Neural progenitor cell (in vitro differentiated cells): ENCODE data around the gene GRIFIN. TPM values are rescaled to one million over a fixed set of nuclear protein-coding genes. Genes with fewer than 3 reads are reported as not detected.

Experiments used
- DNase-seq: peaks from one replicate; pipeline ENCODE4 v3.0.0-alpha.2; 2016; ENCODE audit warnings: low spot score
- H2AFZ ChIP-seq: fragments of 200-600 bp; sonication (generic); replicated peaks from 2 replicates; pipeline ENCODE4 v1.6.1; 2016; ENCODE audit warnings: antibody characterized with exemption
- H3F3A ChIP-seq: fragments of 200-600 bp; sonication (generic); 2 replicates; pipeline ENCODE4 v1.6.1; 2016; ENCODE audit warnings: antibody characterized with exemption, low read depth
- H3K27ac ChIP-seq: fragments of 200-600 bp; sonication (generic); 2 replicates; pipeline ENCODE4 v1.5.1; 2016; ENCODE audit warnings: mild to moderate bottlenecking
- H3K27me3 ChIP-seq: fragments of 200-600 bp; sonication (generic); 2 replicates; pipeline ENCODE4 v1.6.1; 2016; ENCODE audit warnings: mild to moderate bottlenecking, moderate library complexity
- H3K36me3 ChIP-seq: fragments of 200-600 bp; sonication (generic); 2 replicates; pipeline ENCODE4 v1.5.1; 2016
- H3K4me1 ChIP-seq: fragments of 200-600 bp; sonication (generic); 2 replicates; pipeline ENCODE4 v1.6.1; 2016; ENCODE audit warnings: mixed run types
- H3K4me2 ChIP-seq: fragments of 200-600 bp; sonication (generic); 2 replicates; pipeline ENCODE4 v1.6.1; 2016
- H3K4me3 ChIP-seq: fragments of 200-600 bp; sonication (generic); 2 replicates; pipeline ENCODE4 v1.5.1; 2016
- H3K79me2 ChIP-seq: fragments of 200-600 bp; sonication (generic); 2 replicates; pipeline ENCODE4 v1.6.1; 2016; ENCODE audit warnings: low read depth
- H3K9ac ChIP-seq: fragments of 200-600 bp; sonication (generic); 2 replicates; pipeline ENCODE4 v1.6.1; 2016
- H3K9me3 ChIP-seq: fragments of 200-600 bp; sonication (generic); 2 replicates; pipeline ENCODE4 v1.5.1; 2016; ENCODE audit warnings: low read depth
- H4K20me1 ChIP-seq: fragments of 200-600 bp; sonication (generic); 2 replicates; pipeline ENCODE4 v1.6.1; 2016; ENCODE audit warnings: low read depth
- H3K27ac Mint-ChIP-seq: 3 replicates; pipeline ENCODE4 v1.8.0; 2021; ENCODE audit warnings: mixed read lengths
- H3K27me3 Mint-ChIP-seq: 2 replicates; pipeline ENCODE4 v1.8.0; 2022; ENCODE audit warnings: low read depth, mild to moderate bottlenecking, inconsistent platforms, moderate library complexity, mixed read lengths; ENCODE audit not compliant: insufficient read depth
- H3K36me3 Mint-ChIP-seq: 3 replicates; pipeline ENCODE4 v1.8.0; 2021; ENCODE audit warnings: mixed read lengths
- H3K4me1 Mint-ChIP-seq: 3 replicates; pipeline ENCODE4 v1.8.0; 2021; ENCODE audit warnings: mixed read lengths
- H3K4me3 Mint-ChIP-seq: 3 replicates; pipeline ENCODE4 v1.8.0; 2021; ENCODE audit warnings: mild to moderate bottlenecking, moderate library complexity, mixed read lengths
- H3K9me3 Mint-ChIP-seq: 3 replicates; pipeline ENCODE4 v1.8.0; 2020; ENCODE audit warnings: mixed read lengths
- CTCF ChIP-seq: fragments of 200-600 bp; sonication (generic); IDR thresholded peaks from 2 replicates; pipeline ENCODE4 v1.5.1; 2017; ENCODE audit warnings: antibody characterized with exemption, mild to moderate bottlenecking
- EZH2 ChIP-seq: fragments of 200-600 bp; sonication (generic); IDR thresholded peaks from 2 replicates; pipeline ENCODE4 v1.6.1; 2017; ENCODE audit warnings: antibody characterized with exemption, mild to moderate bottlenecking, moderate library complexity
- EZH2phosphoT487 ChIP-seq: fragments of 200-600 bp; sonication (generic); IDR thresholded peaks from 2 replicates; pipeline ENCODE4 v1.6.1; 2017; ENCODE audit warnings: antibody characterized with exemption
- total RNA-seq: library from RNA; depleted of rRNA; stranded (reverse); fragments of >200 nt; gene quantifications from 2 replicates; pipeline ENCODE4 v1.2.3, GENCODE V29; 2015; ENCODE audit warnings: low replicate concordance

Gene GRIFIN
- total RNA-seq, 1 donor from 2014 or later, result not detected

- Histone ChIP-seq H3K4me2 (no peak overlapping the region), H3K27ac (no peak overlapping the region), H2AFZ (no peak overlapping the region), H3K4me1 (peaks cover 7% of the 10 kb centered on the region), H3F3A (peaks cover 4% of the 10 kb centered on the region), H3K9me3 (no peaks in the 10 kb centered on the region), H3K27me3 (no peaks in the 10 kb centered on the region), H3K9ac (no peak overlapping the region), H3K36me3 (no peaks in the 10 kb centered on the region), H3K79me2 (no peaks in the 10 kb centered on the region), H3K4me3 (no peak overlapping the region), H4K20me1 (no peaks in the 10 kb centered on the region)
- Mint-ChIP-seq H3K27ac (no peak overlapping the region), H3K4me1 (peaks cover 8% of the 10 kb centered on the region), H3K27me3 (peaks cover 4% of the 10 kb centered on the region), H3K9me3 (peaks cover 10% of the 10 kb centered on the region), H3K36me3 (no peaks in the 10 kb centered on the region), H3K4me3 (no peak overlapping the region)
- no peak for DNase-seq
- TF ChIP-seq EZH2phosphoT487 (no peak), CTCF (no peak), EZH2 (no peak)
Measured at GRCh38 chr7:2452643-2453270, 23.4 kb downstream of the GRIFIN start.

GRCh38 chr7:2452074-2452507, 24.1 kb downstream of the GRIFIN start:
- no peaks in the 10 kb centered on the region for H3K27me3 ChIP-seq
- no peak overlapping the region for H3K4me3 ChIP-seq
- no peak for TF ChIP-seq EZH2phosphoT487
- Mint-ChIP-seq H3K27me3 (peaks cover 4% of the 10 kb centered on the region), H3K4me3 (peak overlapping the region; percentile 33), H3K27ac (no peak overlapping the region), H3K4me1 (peaks cover 11% of the 10 kb centered on the region), H3K36me3 (no peaks in the 10 kb centered on the region), H3K9me3 (peaks cover 10% of the 10 kb centered on the region)
- no peak overlapping the region for H3K27ac ChIP-seq
- H3K4me1 ChIP-seq, result peaks cover 7% of the 10 kb centered on the region
- H3K36me3 ChIP-seq, result no peaks in the 10 kb centered on the region
- no peak overlapping the region for H2AFZ ChIP-seq
- no peak overlapping the region for H3K9ac ChIP-seq
- H3K79me2 ChIP-seq, result no peaks in the 10 kb centered on the region
- no peaks in the 10 kb centered on the region for H3K9me3 ChIP-seq
- peaks cover 4% of the 10 kb centered on the region for H3F3A ChIP-seq
- no peak for DNase-seq
- no peaks in the 10 kb centered on the region for H4K20me1 ChIP-seq
- H3K4me2 ChIP-seq, result peak overlapping the region; percentile 58

GRCh38 chr7:2451171-2452073, 24.8 kb downstream of the GRIFIN start:
- Histone ChIP-seq H4K20me1 (no peaks in the 10 kb centered on the region), H3K4me1 (peaks cover 7% of the 10 kb centered on the region), H3K79me2 (no peaks in the 10 kb centered on the region), H3K36me3 (no peaks in the 10 kb centered on the region), H3K9me3 (no peaks in the 10 kb centered on the region), H3F3A (peaks cover 4% of the 10 kb centered on the region), H3K9ac (no peak overlapping the region), H3K27ac (no peak overlapping the region), H3K4me2 (peak overlapping the region; percentile 58), H2AFZ (no peak overlapping the region), H3K27me3 (no peaks in the 10 kb centered on the region), H3K4me3 (no peak overlapping the region)
- Mint-ChIP-seq H3K27ac (no peak overlapping the region), H3K36me3 (no peaks in the 10 kb centered on the region), H3K9me3 (peaks cover 10% of the 10 kb centered on the region), H3K4me3 (peak overlapping the region; percentile 33), H3K4me1 (peaks cover 11% of the 10 kb centered on the region), H3K27me3 (peaks cover 4% of the 10 kb centered on the region)
- DNase-seq, result peak; percentile 88
- TF ChIP-seq EZH2, result no peak
- TF ChIP-seq CTCF, result peak; percentile 83
